ENCODE data around the gene CACNB4.

- TF ChIP-seq POLR2AphosphoS5 (IDR thresholded peaks at IDR 0.05; ENCODE audit: low read depth, low read length) (no peak), TAF1 (IDR thresholded peaks at IDR 0.05; ENCODE audit: borderline replicate concordance, insufficient read depth, low read length) (no peak), REST (IDR thresholded peaks at IDR 0.05; ENCODE audit: insufficient read depth in 1 of 2, low read depth in 2 of 2, low read length in 2 of 2) (no peak), SIN3A (IDR thresholded peaks at IDR 0.05; ENCODE audit: borderline replicate concordance, insufficient read depth, low read length) (no peak), FOXP2 (optimal IDR thresholded peaks at IDR 0.05; ENCODE audit: borderline replicate concordance, extremely low read depth, extremely low read length, insufficient read depth) (no peak)
These were observed 278.9 kb downstream of the CACNB4 start for GRCh38 chr2:151819920-151820319.

Measured in PFSK-1 (cell line).